Spleen (tissue), 11 donors: ENCODE measurements around the gene FKBP10. TPM values are rescaled to one million over a fixed set of nuclear protein-coding genes. Genes with fewer than 3 reads are reported as not detected.

ENCODE experiments used
- DNase-seq: peaks from one replicate; pipeline ENCODE4 v3.0.0-alpha.2; 2020
- H3K27ac ChIP-seq, 8 donors: fragments of 200-600 bp; sonication (generic) in 7 of 8; 1 replicate in 4 of 8; 2 replicates in 4 of 8; pipeline versions ENCODE4 v1.5.0 to v1.8.0; 2016 to 2021; ENCODE audit warnings: inconsistent platforms in 4 of 8, mild to moderate bottlenecking in 4 of 8, moderate library complexity in 1 of 8
- H3K27me3 ChIP-seq, 7 donors: fragments of 200-600 bp; sonication (generic) in 6 of 7; replicated peaks in 1 of 7; 1 replicate in 4 of 7; 2 replicates in 3 of 7; pipeline versions ENCODE4 v1.5.0 to v1.8.0; 2016 to 2021; ENCODE audit warnings: inconsistent platforms in 3 of 7, mild to moderate bottlenecking in 1 of 7
- H3K36me3 ChIP-seq, 6 donors: fragments of 200-600 bp; sonication (generic) in 5 of 6; 1 replicate in 4 of 6; 2 replicates in 2 of 6; pipeline versions ENCODE4 v1.5.0 to v1.8.0; 2016 to 2021; ENCODE audit warnings: inconsistent platforms in 2 of 6
- H3K4me1 ChIP-seq, 6 donors: fragments of 200-600 bp; sonication (generic) in 5 of 6; 1 replicate in 3 of 6; 2 replicates in 3 of 6; pipeline versions ENCODE4 v1.5.0 to v1.8.0; 2016 to 2021; ENCODE audit warnings: inconsistent platforms in 3 of 6
- H3K4me3 ChIP-seq, 8 donors: fragments of 200-600 bp; sonication (generic) in 7 of 8; 1 replicate in 4 of 8; 2 replicates in 4 of 8; pipeline versions ENCODE4 v1.5.0 to v1.8.0; 2016 to 2021; ENCODE audit warnings: inconsistent platforms in 4 of 8, mild to moderate bottlenecking in 4 of 8, moderate library complexity in 2 of 8
- H3K9me3 ChIP-seq, 8 donors: fragments of 200-600 bp; sonication (generic) in 7 of 8; 1 replicate in 4 of 8; 2 replicates in 4 of 8; pipeline versions ENCODE4 v1.5.0 to v1.8.0; 2016 to 2021; ENCODE audit warnings: inconsistent platforms in 4 of 8
- CTCF ChIP-seq, 11 experiments: fragments of 200-600 bp in 7 of 11; fragments of 450-650 bp in 4 of 11; sonication (generic) in 4 of 11; IDR thresholded peaks in 8 of 11; conservative IDR thresholded peaks in 3 of 11; 1 replicate in 7 of 11; 2 replicates in 4 of 11; pipeline versions ENCODE4 v1.4.0 to v1.8.0; 2016 to 2021; ENCODE audit warnings: antibody characterized with exemption in 11 of 11, inconsistent platforms in 4 of 11, mild to moderate bottlenecking in 1 of 11
- POLR2A ChIP-seq, 3 donors: fragments of 450-650 bp; IDR thresholded peaks; one replicate each; pipeline ENCODE4 v1.5.1; 2017; ENCODE audit warnings: antibody characterized with exemption in 3 of 3, mild to moderate bottlenecking in 1 of 3
- POLR2AphosphoS5 ChIP-seq, 3 donors: sonication (generic); formaldehyde crosslinking; IDR thresholded peaks; one replicate each; pipeline ENCODE4 v1.5.1; 2017; ENCODE audit warnings: antibody characterized with exemption in 3 of 3
- WGBS, 5 donors: extraction: QIAGEN DNeasy Blood & Tissue Kit in 3 of 5; methylation state at CpG; one replicate each; pipeline versions ENCODE4 v1.1.5 to v1.1.7; 2013 to 2018; 5-methylcytosine and 5-hydroxymethylcytosine counted together
- intact Hi-C: fragments of 100-400 bp; cut with DNase I; formaldehyde crosslinking; loops from one replicate; pipeline ENCODE4 v1.15.0; 2023; ENCODE audit warnings: low total_unique reads
- polyA plus RNA-seq, 3 donors: library from polyadenylated mRNA; stranded (reverse); fragments of 200-250 nt; gene quantifications; one replicate each; pipeline ENCODE4 v1.2.1, GENCODE V29; 2013
- total RNA-seq, 7 donors: library from RNA; depleted of rRNA in 3 of 7; stranded (reverse); fragments of >200 nt in 3 of 7; fragmentation: NEBNext Ultra II Directional in 4 of 7; extraction: Animal tissue kit (Norgen Biotek cat#: 25700) in 4 of 7; gene quantifications; one replicate each; pipeline versions ENCODE4 v1.1.0 to v1.2.1, GENCODE V29; 2016 to 2021
- donor health status: healthy with polysubstance abuse.
- donor health status: DM: no; HTN: no; CAD: no; lungs with moderate emphysema.
- donor health status: DM: no; HTN: no; CAD: no.
- donor health status: Bipolar disorder and iron deficiency.
- donor health status: healthy.
- donor health status: DM: no; HTN: no; CAD: no.
- donor health status: DM: yes; HTN: yes; CAD: no.

FKBP10 gene
- total and polyA plus RNA-seq, 10 donors, result 9.6 to 30.8 (median 16.2) TPM

GRCh38 chr17:41771389-41772206, 41.2 kb upstream of the FKBP10 start:
- peak overlapping the region in 1 of 8 donors; percentile 30 for H3K4me3 ChIP-seq
- intact Hi-C loops, result no loop called here
- no peak for DNase-seq
- peaks cover 0 to 51% (median 19%) of the 10 kb centered on the region in 6 donors for H3K36me3 ChIP-seq
- no peaks in the 10 kb centered on the region for H3K9me3 ChIP-seq
- H3K4me1 ChIP-seq, result peaks cover 6 to 44% (median 18%) of the 10 kb centered on the region in 6 donors
- no peaks in the 10 kb centered on the region for H3K27me3 ChIP-seq
- peak overlapping the region in 1 of 8 donors; percentile 18 for H3K27ac ChIP-seq
- no peak for TF ChIP-seq POLR2AphosphoS5 (IDR thresholded peaks at IDR 0.05)
- TF ChIP-seq POLR2A (IDR thresholded peaks at IDR 0.05), result no peak
- TF ChIP-seq CTCF (IDR thresholded peaks at IDR 0.05 in 8 of 11, conservative IDR thresholded peaks at IDR 0.05 in 3 of 11), result no peak
- WGBS, 5 donors, result 77 to 90% (median 80%) methylated on average over 11 to 17 of the region's 17 CpGs

- peaks cover 11 to 50% (median 23%) of the 10 kb centered on the region in 6 donors for H3K4me1 ChIP-seq
- no peak overlapping the region for H3K4me3 ChIP-seq
- TF ChIP-seq POLR2A (IDR thresholded peaks at IDR 0.05), result no peak
- TF ChIP-seq POLR2AphosphoS5 (IDR thresholded peaks at IDR 0.05), result no peak
- no peak for TF ChIP-seq CTCF (IDR thresholded peaks at IDR 0.05 in 8 of 11, conservative IDR thresholded peaks at IDR 0.05 in 3 of 11)
- H3K36me3 ChIP-seq, result peaks cover 0 to 45% (median 15%) of the 10 kb centered on the region in 6 donors
- H3K27ac ChIP-seq, result peak overlapping the region in 1 of 8 donors; percentile 78
- no peaks in the 10 kb centered on the region for H3K9me3 ChIP-seq
- 63 to 95% (median 84%) methylated on average over 3 to 4 of the region's 4 CpGs for WGBS, 5 donors
- intact Hi-C loops, result no loop called here
- no peaks in the 10 kb centered on the region for H3K27me3 ChIP-seq
- no peak for DNase-seq
These were observed 40.6 kb upstream of the FKBP10 start for GRCh38 chr17:41772218-41772585.

- intact Hi-C loops, result no loop called here
- TF ChIP-seq POLR2AphosphoS5 (IDR thresholded peaks at IDR 0.05) (no peak), CTCF (IDR thresholded peaks at IDR 0.05 in 8 of 11, conservative IDR thresholded peaks at IDR 0.05 in 3 of 11) (no peak), POLR2A (IDR thresholded peaks at IDR 0.05) (no peak)
These were observed 40.1 kb upstream of the FKBP10 start for GRCh38 chr17:41772586-41773189.

GRCh38 chr17:41773190-41773588, 39.6 kb upstream of the FKBP10 start:
- DNase-seq, result no peak
- no peak for TF ChIP-seq POLR2AphosphoS5 (IDR thresholded peaks at IDR 0.05)
- no peak for TF ChIP-seq CTCF (IDR thresholded peaks at IDR 0.05 in 8 of 11, conservative IDR thresholded peaks at IDR 0.05 in 3 of 11)
- TF ChIP-seq POLR2A (IDR thresholded peaks at IDR 0.05), result no peak
- no peaks in the 10 kb centered on the region for H3K9me3 ChIP-seq

More at GRCh38 chr17:41772586-41773189, 40.1 kb upstream of the FKBP10 start:
- H3K27ac ChIP-seq, result peak overlapping the region in 1 of 8 donors; percentile 78
- WGBS, 5 donors, result 90 to 94% (median 92%) methylated on average over 19 of the region's 19 CpGs; no CpG with 5 or more reads in 1 of the 5 donors
- H3K36me3 ChIP-seq, result peaks cover 0 to 40% (median 11%) of the 10 kb centered on the region in 6 donors
- H3K9me3 ChIP-seq, result no peaks in the 10 kb centered on the region
- H3K4me1 ChIP-seq, result peaks cover 11 to 55% (median 28%) of the 10 kb centered on the region in 6 donors
- H3K4me3 ChIP-seq, result no peak overlapping the region
- H3K27me3 ChIP-seq, result no peaks in the 10 kb centered on the region
- DNase-seq, result no peak

More at GRCh38 chr17:41773190-41773588, 39.6 kb upstream of the FKBP10 start:
- Histone ChIP-seq H3K27ac (peak overlapping the region in 2 of 8 donors; percentile 15 to 78), H3K27me3 (no peaks in the 10 kb centered on the region), H3K4me3 (no peak overlapping the region), H3K36me3 (peaks cover 0 to 35% (median 7%) of the 10 kb centered on the region in 6 donors), H3K4me1 (peaks cover 11 to 60% (median 31%) of the 10 kb centered on the region in 6 donors)
- intact Hi-C loops, result no loop called here
- 37 to 71% (median 61%) methylated on average over 2 to 12 of the region's 12 CpGs for WGBS, 5 donors
